PC-3 (cell line): ENCODE results near the gene XPNPEP3.

Experiments
- CTCF ChIP-seq: fragments of 300-600 bp; sonication (generic); conservative IDR thresholded peaks from 2 replicates; pipeline ENCODE4 v1.5.1; 2017; ENCODE audit warnings: antibody characterized with exemption, low read depth, mild to moderate bottlenecking, low read length
- EZH2 ChIP-seq: fragments of 300-600 bp; sonication (generic); IDR thresholded peaks from one replicate; pipeline ENCODE4 v1.6.1; 2017; ENCODE audit warnings: antibody characterized with exemption, mild to moderate bottlenecking, low read length; ENCODE audit not compliant: unreplicated experiment
- EZH2phosphoT487 ChIP-seq: fragments of 300-600 bp; sonication (generic); IDR thresholded peaks from 2 replicates; pipeline ENCODE4 v1.6.1; 2018; ENCODE audit warnings: mild to moderate bottlenecking, antibody characterized with exemption, low read length, borderline replicate concordance

GRCh38 chr22:40951795-40952605 is 95.1 kb downstream of the XPNPEP3 start:
- no peak for TF ChIP-seq CTCF
- TF ChIP-seq EZH2phosphoT487 = no peak
- no peak for TF ChIP-seq EZH2
